Activated T-cell treated with anti-CD3 and anti-CD28 coated beads, Interleukin-2, amount 50 U/mL, for 48 hours (primary cell): ENCODE data around the gene CLCN4.
A peak's percentile ranks its signal among the peaks of the same experiment; 100 is the strongest.

Source experiments
- DNase-seq, 2 experiments: peaks; one replicate each; pipeline ENCODE4 v3.0.0-alpha.2; 2020

The CLCN4 gene

DNA sequence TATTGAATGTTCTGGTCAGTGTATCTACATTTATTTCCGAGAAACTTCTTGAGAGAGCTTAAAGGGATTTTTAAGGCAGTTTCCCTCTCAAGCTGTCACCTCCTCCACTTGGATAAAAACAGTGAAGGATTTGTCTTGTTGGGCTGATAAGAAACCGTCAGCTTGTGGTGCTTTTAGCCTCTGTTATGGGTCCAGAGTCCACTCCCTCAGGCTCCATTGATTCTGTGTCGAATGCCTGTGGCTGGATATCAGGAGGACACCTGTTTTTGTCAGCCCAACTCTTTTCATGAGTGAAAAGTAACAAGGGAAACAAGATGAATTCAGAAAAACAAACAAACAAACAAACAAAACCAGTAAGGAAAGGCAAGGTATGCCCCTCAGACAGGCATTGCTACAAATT, 12.4 kb downstream of the CLCN4 start:
- no peak for DNase-seq

DNA sequence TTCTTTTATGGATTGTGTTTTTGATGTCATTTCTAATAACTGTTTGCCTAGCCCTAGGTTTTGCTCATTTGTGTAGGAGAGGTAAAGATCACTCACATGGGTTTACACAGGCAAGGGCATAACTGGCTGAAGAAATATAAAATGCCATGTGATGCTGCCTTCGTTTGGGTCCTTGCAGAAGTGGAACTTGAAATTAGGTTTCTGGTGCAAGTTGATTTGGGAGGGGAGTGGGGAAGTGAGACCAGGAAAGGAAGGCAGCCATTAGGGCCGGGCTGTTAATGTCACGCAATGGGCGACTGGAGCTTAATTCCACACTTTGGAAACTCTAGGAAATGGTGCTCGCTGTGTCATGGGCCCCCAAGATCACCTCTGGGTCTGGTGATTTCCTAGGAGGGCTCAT, 14.5 kb downstream of the CLCN4 start:
- DNase-seq, result no peak

DNA sequence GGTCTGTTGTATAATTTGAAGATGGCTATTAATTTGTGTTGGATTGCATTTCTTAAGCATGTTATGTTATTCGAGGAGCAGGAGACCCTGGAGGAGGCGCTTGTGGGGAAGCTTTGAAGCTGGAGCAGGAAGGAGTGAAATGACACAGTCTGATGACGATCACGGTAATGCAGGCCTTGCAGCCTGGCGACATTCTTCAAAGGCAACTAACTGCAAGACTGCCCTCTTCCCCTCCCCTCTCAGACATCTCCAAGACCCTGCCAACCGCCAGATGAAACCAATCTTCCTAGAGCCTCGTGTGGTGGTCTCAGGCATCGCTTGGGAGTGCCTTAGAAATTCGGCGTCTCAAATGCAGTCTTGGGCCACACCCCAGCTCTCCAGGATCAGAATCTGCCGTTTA, 16.1 kb downstream of the CLCN4 start:
- no peak for DNase-seq

DNA sequence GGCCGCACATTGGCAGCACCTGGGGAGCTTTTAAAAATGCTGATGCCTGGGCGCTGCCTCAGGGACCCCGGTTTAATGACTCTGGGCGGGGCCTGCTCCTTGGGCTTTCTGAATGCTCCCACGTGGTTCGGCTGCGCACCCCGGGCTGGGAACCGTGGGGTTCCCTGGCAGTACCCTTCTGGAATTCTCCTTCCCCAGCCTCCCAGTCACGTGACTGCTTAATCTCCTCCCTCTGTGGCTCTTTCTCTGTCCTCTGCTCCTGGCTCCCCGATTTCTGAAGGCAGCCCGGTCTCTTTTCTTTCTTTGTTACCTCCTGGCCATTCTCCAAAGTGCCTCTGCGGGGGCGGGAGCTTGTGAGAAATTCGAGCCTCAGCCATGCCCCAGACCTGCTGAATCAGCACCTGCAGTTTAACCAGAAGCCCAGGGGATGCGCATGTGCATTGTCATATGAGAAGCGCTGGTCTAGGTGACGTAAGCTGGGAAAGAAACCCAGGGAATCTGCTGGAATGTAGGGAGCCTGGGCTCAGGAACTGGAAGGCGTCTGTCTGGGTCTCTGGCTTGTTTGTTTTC, 16.6 kb downstream of the CLCN4 start:
- no peak for DNase-seq

DNA sequence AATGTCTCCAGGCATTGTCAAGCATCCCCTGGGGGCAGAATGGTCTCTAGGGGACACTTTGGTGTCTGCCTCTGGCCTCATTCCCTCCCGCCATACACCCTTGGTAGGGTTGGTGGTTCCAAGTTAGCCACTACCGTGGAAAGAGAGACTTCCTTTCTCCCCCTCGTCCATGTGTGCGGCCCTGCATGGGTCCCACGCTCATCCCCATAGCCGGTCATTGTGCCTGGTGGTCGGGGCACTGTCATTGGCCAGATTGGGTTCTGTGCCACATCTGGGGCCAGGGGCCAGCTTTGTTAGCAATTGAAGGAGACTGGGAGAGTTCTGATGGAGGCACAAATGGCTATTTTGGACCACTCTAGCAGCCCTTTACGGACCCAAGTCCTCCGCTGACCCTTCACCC, 17.3 kb downstream of the CLCN4 start:
- DNase-seq, result no peak

DNA sequence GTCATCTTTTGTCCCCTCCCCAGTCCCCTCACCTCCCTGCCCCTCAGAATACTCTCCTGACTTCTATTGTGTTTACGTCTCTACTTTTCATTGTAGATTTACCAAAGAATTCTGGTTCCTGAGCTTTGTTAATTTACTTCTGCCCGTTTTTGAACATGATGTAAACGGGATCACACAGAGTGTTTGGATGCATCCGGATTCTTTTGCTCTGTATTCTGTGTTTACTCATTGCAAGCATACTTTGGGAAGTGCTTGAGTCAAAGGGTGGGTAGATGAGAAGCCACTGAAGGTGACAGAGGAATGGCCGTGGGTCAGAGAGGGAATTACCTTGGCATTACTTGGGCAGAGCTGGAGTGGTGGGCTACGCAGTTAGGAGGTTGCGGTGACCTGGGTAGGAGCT, 18.0 kb downstream of the CLCN4 start:
- no peak for DNase-seq

DNA sequence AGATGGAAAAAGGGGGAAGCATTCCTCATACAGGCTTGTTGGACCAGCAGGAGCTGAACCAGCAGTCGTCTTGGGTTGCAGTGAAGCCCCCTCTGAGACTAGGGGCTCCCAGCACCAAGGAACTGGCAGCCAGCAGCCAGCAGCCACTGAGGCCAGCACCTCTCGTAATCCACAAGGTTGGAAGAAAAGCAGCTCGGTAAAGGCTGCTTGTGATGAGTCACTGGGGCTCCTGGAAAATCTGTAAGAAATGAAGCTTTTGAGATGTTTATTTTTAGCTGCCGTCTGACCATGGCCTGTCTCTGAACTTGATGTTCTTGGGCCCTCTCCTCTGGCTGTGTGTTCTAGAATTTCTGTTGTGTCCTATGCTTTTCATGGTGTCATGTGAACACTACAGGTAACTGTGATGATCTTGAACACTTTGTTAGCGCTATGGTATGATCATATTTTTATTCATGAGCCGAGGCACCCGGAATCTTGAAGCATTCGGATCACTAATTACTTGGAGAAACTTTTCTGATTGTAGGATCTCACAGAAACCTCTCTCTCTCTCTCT, 18.6 kb downstream of the CLCN4 start:
- DNase-seq, result no peak

DNA sequence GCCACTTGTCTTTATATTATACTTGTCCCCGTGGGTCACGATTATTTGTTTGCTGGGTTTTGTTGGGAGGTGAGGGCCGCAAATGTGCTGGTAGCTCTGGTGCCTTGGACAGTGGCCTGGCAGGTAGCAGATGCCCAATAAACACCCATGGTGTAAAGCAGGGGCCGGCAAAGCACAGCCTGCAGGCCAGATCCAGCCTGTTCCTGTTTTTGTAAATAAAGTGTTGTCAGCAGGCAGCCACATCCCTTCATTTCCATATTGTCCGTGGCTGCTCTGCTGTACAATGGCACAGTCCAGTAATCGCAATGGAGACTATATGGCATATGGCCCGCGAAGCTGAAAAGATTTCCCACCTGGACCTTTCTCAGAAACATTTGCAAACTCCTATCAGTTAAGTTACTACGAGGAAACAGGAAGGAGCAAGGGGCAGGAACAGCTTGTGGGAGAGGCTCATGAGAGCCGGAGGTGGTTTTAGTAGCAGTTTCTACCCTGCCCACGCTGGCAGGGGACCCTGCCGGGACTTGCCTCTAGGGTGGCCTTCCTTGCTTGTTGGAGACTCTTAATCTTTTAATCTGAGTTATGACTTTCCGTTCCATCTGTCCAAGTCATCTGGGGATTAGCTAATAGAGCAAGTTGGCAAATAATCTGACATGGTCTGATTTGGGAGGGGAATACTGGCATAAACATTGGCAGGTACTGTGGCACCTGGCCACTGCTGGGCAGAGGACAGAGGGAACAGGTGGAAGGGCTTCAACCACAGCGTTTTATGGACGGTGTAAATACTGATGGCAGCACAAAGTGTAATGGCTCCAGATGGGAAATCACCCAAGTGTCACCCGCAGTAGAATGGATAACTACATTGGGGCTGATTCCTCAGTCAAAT, 19.6 kb downstream of the CLCN4 start:
- DNase-seq, result no peak

DNA sequence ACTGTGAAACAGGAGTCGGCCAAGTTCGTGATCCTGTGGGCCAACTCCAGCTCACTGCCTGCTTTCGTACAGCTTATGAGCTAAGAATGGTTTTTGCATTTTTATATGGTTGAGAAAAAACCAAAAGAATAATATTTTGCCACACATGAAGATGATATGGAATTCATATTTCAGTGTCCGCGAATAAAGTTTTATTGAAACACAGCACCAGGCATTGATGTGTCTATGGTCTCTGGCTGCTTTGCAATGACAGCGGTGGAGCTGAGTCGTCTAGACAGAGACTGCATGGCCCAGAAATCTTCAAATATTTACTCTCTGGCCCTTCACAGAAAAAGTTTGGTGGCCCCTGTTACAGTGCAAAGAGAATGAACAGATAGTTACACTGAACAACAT, 20.2 kb downstream of the CLCN4 start:
- DNase-seq, result no peak

DNA sequence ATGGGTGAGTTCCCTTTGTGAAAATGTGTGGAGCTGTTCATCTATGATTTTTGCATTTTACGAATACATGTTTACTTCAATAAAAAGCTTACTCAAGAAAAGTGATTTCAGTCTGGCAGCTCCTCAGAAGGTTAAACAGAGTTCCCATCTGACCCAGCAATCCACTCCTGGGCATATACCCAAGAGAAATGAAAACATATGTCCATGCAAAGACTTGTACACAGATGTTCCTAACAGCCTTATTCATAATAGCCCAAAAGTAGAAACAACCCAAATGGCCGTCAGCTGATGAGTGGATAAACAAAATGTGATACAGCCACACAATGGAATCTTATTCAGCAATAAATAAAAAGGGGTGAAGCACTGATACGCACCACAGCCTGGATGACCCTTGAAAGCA, 20.8 kb downstream of the CLCN4 start:
- DNase-seq, result no peak

DNA sequence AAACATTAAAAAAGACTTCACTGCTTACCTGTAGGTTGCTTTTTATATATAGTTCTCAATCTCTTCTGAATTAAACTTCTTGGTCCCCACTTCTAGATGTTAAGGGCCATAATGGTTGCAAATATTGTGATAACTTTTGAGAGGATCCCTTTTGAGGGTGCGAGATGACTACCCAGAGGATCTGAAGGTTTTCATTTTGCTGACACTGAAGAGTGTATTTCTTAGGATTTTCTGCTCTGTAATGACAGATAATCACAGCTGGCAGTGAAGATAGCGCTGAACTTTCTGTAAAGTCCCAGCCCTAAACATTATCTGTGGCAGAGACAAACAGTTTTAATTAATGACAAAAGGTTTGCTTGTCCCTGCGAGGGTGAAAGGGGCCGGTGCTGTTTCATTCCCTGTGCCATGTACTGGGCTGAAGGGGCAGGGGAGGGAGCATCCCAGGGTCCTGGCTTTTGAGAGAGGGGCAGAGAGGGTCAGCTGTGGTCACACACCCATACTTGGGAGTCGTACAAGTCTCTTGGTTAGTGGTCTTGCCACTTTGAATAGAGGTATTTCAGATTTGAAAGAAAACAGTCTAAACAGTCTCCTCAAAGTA, 22.2 kb downstream of the CLCN4 start:
- no peak for DNase-seq

DNA sequence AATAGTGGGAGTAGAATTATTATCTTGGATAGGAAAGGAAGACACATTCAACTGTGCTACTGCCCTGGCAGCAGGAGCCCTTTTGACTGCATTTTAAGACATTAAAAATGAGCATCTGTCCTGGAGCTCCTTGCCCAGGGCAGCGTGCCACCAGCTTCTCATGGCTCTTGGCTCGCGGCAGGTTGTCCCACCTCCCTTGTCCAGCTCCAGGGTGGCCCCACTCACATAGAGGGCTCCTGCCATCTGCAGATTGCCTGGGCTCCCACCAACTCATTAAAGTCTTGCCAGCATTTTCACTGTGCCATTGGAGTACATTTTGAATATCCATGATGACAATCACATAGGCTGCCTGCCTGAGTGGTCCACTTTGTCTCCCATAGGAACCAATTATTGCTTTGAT, 27.0 kb downstream of the CLCN4 start:
- no peak for DNase-seq

DNA sequence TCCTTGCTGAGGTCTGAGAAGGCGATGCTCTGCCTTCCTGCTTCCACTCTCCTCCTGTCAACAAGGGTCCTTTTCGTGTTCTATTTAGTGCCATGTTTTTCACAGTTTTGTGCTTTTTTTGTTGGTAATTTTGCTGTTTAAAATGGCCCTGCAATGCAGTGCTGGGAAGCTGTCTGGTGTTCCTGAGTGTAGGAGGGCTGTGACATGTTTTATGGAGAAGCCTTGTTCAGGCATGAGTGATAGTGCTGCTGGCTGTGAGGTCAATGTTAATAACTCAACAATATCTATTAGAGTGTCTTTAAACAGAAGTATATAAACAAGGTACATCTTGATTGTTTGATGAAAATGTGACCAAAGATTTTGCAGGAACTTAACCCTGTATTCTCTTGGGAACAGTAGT, 27.6 kb downstream of the CLCN4 start:
- DNase-seq, result no peak

DNA sequence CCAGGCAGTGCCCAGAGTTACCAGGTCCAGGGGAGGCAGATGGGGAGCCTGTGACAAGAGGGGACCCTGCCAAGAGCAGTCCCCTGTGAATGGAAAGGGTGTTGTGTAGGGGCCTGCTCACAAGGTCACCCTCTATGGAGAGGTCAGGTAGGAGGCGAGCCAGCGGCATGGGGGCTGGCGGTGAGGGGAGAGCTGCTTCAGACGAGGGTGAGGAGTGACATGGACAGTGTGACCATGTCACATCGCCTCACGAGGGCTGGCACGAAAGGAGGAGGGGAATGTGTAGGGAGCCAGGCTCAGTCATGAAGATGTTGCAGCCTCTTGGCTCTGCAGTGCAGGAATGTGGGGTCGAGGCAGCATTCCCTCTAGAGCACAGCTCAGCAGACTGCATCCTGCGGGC, 29.6 kb downstream of the CLCN4 start:
- DNase-seq, result no peak

DNA sequence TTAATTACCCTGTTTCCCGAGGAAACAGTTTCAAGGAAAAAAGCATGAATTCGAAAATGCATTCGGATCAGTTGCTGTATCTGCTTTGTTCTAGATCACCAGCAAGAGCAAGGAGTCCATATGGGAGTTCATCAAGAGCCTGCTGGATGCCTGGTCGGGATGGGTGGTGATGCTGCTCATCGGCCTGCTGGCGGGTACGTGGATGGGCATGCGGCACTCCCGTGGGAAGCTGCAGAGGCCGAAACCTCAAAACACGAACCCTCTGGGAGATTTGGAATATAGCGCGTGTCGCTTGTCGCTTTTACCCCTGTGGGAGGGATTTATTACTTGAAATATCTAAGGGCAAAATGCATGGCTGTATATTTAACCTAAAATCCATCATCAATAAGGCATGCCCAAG, 30.6 kb downstream of the CLCN4 start:
- DNase-seq, result no peak

DNA sequence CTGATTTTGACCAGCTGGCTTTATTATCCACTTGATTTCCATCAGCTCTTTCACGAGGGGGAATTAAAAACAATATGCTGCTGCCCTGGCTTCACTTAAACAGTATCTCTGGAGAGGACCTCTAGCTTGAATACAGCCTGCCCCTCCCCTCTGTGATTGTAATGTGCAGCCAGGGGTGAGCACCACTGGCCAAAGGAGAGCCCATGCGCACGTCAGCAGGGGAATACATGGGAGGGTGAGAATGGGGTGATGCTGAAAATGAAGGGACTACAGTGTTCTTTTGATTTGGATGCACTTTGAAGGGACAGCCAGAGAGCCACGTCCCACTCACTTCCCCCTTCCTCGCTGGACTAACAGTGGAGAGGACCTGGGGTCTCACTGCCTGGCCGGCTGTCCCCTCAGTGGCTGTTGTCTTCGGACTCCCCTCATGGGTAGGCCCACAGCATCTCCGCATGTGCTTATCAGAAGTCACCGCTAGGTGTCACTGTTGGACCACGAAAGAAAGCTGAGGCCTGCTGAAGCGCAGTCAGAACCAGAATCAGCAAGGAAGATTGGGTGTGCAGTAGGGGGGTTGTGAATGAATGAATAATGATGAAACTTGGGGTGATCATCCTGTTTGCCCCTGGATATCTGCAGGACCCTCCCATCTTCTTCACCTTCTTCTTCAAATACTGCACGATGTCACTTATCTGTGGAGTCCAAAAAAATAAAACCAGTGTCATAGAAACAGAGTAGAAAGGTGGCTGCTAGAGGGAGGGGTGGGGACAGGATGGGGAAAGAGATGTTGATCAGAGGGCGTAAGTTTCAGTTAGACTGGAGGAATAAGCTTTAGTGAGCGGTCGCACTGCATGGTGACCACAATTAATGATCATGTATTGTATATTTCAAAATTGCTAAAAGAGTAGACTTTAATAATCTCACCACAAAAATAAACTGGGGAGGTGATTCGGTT, 32.8 kb downstream of the CLCN4 start:
- DNase-seq, result peak; percentile 85 to 87

DNA sequence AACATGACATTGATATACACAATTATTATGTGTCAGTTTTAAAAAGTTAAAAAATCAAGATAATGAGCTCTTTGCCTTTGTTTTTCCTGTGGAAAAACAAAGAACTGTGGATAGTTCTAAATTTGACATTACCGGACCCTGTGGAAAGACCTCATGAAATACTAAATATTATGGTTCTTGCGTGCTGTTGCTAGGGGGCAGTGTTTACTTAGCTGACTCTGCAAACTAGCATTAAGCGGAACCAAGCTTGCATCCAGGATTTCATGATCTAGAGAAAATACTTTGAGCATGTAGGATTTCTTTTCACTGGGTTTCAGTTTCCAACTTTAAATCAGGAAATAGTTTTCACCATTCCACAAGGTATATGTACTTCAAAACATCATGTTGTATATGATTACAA, 33.6 kb downstream of the CLCN4 start:
- DNase-seq, result no peak

DNA sequence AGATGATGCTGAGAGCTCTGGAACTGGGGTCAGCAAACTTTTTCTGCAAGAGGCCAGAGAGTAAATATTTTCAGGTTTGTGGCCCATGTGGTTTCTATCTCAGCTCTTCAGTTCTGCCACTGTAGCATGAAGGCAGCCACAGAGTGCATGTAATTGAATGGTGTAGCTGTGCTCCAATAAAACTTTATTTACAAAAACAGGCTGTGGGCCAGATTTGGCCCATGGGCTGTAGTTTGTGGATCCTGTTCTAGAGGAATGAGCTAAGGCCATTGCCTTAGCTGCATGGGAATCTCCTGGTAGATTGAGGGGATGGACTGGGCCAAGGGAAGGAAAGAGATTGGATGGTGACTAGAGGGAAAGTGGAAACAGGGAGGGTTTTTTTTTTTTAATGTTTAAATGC, 36.8 kb downstream of the CLCN4 start:
- no peak for DNase-seq

DNA sequence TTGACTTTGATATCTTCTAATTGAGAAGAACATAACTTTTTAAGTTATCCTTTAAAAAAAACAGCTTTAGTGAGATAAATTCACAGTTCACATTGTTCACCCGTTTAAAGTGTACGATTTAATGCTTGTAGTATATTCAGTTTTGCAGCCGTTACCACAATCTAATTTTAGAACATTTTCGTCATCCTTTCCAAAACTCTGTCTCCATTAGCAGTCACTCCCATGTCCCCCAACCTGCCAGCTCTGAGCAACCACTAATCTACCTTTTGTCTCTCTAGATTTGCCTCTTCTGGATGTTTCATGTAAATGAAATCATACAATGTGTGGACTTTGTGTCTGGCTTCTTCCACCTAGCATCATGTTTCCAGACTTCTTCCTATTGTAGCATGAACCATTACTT, 38.6 kb downstream of the CLCN4 start:
- no peak for DNase-seq

DNA sequence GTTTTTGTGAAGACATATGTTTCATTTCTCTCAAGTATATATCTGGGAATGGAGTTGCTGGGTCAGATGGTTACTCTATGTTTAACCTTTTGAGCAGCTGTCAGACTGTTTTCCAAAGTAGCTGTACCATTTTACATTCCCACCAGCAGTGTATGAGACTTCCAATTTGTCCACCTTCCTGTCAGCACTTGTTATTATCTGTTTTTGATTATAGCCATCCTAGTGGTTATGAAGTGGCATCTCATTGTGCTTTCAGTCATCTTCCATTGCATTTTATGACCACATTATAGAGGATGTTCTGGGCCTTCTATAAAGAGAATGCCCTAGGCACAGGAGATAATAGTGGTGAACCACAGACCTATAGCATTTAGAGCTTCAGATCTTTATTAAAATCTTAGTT, 39.2 kb downstream of the CLCN4 start:
- DNase-seq, result no peak

DNA sequence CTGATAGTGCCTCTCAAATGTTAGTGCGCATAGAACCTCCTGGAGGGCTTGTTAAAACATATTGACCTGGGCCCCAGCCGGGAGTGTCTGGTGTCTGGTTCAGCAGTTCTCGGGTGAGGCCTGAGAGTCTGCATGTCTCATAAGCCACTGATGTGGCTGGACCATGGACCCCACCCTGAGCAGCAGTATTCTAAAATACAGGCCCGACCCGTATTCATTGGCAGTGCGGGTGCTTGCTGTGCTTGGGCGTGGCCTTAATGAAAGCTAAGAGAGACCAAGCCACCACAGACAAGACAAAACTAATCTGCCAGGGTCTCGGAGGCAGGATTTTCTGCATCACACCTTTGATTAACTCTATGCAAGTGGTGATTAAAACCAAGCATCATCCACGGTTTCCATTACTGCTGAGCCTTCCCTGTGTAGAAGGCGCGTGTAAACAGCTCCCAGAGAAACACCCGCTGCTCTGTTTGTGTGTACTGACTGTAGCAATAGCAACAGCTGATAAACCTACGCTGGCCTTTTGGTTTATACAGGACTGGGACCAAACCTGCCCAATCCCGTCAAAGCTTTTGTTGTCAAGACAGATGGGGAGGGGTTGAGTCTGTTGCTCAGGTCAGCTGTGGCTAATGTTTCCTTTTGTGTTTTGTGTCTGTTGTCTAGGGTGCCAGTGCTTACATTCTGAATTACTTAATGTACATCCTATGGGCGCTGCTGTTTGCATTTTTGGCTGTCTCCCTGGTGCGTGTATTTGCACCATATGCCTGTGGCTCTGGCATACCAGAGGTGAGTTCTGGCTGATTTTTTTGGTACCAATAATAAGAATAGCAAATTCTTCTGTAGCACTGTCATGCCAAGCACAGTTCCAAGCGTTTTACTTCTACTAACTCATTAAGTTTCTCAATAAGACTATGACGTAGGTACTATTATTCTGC, 40.8 kb downstream of the CLCN4 start:
- no peak for DNase-seq

DNA sequence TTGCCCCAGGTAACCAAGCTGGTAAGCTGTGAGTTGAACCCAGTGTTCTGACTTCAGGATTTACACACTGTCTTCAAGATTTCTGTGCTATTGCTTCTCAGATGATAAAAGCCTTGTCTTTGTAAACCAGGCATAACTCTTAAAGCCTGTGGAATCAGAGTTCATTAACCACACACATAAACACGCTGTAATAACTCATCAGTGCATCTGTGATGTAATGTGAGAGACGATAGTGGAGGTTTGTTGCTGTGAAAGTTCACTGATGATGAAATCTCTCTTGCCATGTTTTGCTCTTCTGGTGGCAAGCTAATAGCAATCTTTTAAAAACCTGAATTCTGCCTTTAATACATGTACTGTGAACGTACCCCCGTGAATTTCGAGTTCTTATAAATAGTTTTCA, 41.5 kb downstream of the CLCN4 start:
- DNase-seq, result no peak
